GM12873 (cell line): ENCODE data around the gene RAB21.

ENCODE experiments used
- CTCF ChIP-seq: IDR thresholded peaks from 2 replicates; pipeline ENCODE4 v1.5.1; 2012; ENCODE audit warnings: low read depth, mild to moderate bottlenecking, moderate library complexity, low read length, control low read depth; ENCODE audit not compliant: insufficient read depth; ENCODE audit errors: missing control alignments

Gene RAB21, protein sequence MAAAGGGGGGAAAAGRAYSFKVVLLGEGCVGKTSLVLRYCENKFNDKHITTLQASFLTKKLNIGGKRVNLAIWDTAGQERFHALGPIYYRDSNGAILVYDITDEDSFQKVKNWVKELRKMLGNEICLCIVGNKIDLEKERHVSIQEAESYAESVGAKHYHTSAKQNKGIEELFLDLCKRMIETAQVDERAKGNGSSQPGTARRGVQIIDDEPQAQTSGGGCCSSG

DNA sequence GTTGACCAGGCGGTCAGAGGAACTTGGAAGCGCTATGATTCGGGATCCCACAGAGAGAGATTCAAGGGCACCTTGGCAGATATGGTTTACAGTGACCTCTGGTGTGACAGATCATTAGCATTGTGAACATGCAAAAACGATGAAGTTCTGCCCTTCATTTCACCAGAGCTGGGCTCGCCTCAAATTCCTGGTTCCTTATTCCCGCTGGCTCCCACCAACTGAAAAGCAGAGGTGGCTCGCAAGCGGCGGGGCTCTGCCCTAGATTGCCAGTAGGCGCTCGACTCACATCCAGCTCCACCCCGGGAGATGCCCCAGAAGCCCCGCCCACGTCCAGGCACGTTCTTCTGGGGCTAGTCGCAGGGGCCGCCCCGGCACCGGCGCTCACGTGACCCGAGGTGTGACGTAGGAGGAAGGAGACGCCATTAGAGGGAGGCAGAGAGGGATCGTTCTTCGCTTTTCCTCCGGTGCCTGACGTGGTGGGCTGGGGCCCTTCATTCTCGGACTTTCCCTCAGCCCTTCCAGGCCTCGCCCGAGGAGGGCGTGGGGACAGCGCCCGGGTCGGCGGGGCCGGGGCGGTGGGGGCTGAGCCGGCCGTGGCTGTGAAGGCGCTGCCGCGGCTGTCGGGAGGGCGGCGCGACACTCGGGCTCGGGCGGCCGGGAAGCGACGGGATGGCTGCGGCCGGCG, at the start of gene RAB21:
Gene RAB21 (plus strand): TSS at position 403 of the 685 bp plus-strand sequence. CDS start 267 bp downstream, at position 670.
- peak; percentile 21 for TF ChIP-seq CTCF

- no peak for TF ChIP-seq CTCF
Measured at GRCh38 chr12:71704920-71705319, 49.7 kb upstream of the RAB21 start.

DNA sequence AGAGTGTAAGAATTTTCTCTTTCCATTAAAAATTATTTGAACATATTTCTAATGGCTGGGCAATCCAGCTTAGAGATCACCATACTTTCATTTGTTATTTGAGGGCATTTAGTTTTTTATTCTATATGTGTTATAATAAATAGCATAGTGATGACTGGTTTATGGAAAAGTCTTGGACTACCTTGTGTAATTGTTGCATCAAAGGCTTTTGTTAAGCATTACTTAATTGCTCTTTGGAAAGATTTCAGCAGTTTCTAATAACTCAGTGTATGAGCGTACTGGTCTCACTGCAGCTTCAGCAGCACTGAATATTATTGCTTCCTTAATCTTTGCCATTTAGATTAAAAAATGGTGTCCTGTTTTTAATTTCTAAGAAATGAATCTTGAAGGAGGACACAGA, 46.0 kb upstream of the RAB21 start:
- no peak for TF ChIP-seq CTCF

- no peak for TF ChIP-seq CTCF
Measured at GRCh38 chr12:71710276-71711125, 44.2 kb upstream of the RAB21 start.

GRCh38 chr12:71718611-71719010, 36.1 kb upstream of the RAB21 start:
- TF ChIP-seq CTCF: no peak

DNA sequence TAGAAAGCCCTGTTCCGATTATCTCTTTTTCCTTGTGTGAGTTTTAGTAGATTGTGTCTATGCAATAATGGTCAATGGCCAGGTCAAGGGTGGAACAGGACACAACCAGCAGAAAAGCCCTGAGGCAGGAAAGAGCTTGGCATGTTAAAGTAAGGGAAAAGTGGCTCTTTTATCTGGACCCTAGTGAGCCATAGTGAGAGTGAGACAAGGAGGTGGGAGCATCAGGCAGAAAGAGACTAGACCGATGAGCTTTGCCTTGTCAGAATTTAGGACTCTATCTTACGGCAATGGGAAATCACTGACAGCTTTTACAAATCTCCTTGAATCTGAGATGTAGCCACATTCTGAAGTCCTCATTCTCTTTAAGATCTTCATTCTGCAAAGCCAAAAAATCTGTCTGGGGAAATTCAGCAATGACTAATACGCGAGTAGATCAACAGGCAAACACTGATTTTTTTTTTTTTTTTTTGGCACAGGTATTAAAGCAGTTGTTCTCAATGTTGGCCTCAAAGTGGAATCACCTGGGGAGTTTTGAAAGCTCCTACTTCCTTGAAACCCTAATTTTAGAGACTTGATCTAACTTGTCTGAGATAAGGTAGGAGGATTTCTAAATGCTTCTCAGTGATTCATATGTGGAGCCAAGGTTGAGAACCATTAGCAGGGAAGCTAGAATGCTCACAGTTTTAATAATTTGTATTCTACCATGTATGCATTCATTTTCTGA, 34.9 kb upstream of the RAB21 start:
- TF ChIP-seq CTCF: no peak
